ENCODE results near the gene NUP188.

GRCh38 chr9:129027685-129028191 is 80.2 kb downstream of the NUP188 start:
- TF ChIP-seq CTCF (conservative IDR thresholded peaks at IDR 0.05; ENCODE audit: low read depth, low read length) (no peak), EZH2 (IDR thresholded peaks at IDR 0.05; ENCODE audit: low read length, unreplicated experiment) (no peak)
